GM18951 (cell line): ENCODE results near the gene DOCK2.
A peak's percentile ranks its signal among the peaks of the same experiment; 100 is the strongest.
"Not testable (repeated sequence)": the region's sequence is repeated elsewhere in the genome, so short reads cannot be mapped to it uniquely, and the experiment has no call there.

Experiments
- POLR2A ChIP-seq: IDR thresholded peaks from 4 replicates; pipeline ENCODE4 v1.6.1; 2011; ENCODE audit warnings: mild to moderate bottlenecking; ENCODE audit not compliant: insufficient read length, insufficient read depth; ENCODE audit errors: extremely low read depth
- in situ Hi-C: fragments of 300-500 bp; cut with MboI; formaldehyde crosslinking; loops from one replicate; pipeline ENCODE4 v1.12.0; 2022; ENCODE audit warnings: low sequenced_read_pairs, mixed read lengths, inconsistent platforms; ENCODE audit not compliant: unreplicated experiment

DOCK2 gene

GRCh38 chr5:169751490-169751889, 114.4 kb downstream of the DOCK2 start:
- TF ChIP-seq POLR2A, result no peak
- in situ Hi-C loops, result no loop called here

- in situ Hi-C loops, result not testable (repeated sequence)
Observed at GRCh38 chr5:169752566-169752965, 115.5 kb downstream of the DOCK2 start.

- in situ Hi-C loops, result no loop called here
- no peak for TF ChIP-seq POLR2A
Observed at GRCh38 chr5:169753795-169754194, 116.7 kb downstream of the DOCK2 start.

DNA sequence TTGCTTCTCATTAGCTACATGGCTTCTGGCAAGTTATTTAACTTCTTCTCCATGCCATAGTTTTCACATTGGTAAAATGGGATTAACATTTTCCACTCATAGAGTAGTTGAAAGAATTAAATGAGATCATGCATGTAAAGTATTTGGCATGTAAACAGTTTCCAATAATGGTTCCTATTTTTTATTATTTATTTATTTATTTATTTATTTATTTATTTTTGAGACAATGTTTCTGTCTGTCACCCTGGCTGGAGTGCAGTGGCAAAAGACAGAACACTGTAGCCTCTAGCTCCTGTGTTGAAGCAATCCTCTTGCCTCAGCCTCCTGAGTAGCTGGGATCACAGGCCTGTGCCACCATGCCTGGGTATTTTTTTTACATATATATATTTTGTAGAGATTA, 117.7 kb downstream of the DOCK2 start:
- in situ Hi-C loops, result no loop called here
- no peak for TF ChIP-seq POLR2A

- no peak for TF ChIP-seq POLR2A
- in situ Hi-C loops, result no loop called here
Observed at GRCh38 chr5:169756071-169756765, 119.1 kb downstream of the DOCK2 start.

DNA sequence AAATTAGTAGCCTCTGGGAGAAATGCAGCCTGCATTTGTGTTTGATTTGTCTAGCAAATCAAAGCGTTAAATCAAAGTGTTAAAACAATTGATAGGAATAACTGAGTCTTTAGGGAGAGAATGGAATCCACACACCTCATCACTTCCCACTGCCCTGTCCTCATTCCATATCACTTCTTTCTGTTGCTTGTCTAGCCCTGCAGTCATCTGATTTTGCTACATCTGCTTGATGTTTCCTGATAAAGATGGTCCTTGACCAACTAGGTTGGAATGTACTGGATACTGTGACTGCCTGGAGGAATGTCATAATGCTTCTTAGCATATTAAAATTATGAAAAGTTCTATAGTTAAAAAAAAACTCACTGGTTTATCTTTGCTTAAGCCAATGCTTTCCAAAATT, 119.9 kb downstream of the DOCK2 start:
- in situ Hi-C loops, result no loop called here
- no peak for TF ChIP-seq POLR2A

DNA sequence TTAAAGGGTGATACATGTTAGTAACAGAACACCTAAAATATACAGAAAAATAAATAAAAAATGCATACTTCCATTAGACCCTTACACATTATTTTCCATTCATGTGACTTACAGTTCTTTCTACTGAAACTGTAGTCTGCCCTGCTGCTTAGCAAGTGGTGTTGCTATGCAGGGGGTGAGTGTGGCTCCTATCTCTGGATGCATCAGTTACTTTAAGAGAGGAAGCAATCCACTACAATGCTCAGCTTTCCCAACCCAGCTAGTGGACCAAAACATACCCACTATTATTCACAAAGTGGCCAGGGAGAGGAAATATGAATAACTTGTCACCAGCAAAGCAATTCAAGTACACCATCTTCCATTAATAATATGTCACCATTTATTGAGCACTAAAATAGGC, 121.8 kb downstream of the DOCK2 start:
- in situ Hi-C loops, result no loop called here
- no peak for TF ChIP-seq POLR2A

DNA sequence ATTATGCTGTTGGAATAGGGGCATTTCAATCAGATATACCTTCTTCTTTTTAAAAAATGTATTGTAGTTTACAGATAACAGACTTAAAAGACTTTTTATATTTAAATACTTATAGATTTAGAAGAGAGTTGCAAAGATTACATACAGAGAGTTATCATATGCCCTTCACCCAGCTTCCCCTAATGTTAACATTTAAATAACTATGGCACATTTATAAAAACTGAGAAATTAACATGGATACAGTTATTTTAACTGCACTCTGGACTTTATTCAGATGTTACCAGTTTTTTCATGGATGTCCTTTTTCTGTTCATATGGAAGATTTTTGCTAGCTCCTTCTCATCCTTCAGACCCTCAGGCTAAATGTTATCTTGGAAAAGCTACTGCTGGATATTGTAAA, 123.2 kb downstream of the DOCK2 start:
- in situ Hi-C loops, result no loop called here
- no peak for TF ChIP-seq POLR2A

DNA sequence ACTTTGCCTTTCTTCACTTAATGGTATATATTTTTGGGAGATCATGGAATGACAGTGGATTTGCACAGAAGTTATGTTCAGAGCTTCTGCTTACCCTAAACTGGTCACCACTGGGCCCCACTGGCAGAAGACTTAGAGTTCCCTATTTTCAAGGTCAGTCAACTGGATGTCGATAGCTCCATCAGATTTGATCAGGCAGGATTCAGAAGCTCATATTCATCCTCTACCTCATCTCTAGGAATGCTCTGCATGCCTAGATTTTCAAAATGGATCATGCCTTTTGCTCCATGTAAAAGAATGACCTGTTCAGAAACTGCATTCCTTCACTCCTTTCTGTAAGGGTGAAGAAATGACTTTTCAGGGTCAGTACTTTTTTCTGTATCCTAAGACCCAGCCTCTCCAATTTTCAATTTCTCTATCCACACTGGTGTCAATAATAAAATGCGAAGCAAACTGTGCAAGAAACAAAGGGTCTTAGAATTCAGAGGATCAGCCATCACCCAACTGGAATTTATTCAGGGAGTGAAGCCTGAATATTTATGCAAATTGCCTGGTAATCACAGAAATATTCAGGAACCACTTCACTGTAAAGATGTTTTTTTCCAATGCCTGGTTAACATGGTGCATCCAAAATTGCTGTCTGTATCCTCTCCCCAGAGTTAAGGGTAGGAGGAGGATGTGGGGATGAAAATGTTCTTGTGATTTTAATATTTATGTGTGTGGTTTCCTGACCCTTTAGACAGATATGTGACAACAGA, 125.4 kb downstream of the DOCK2 start:
- in situ Hi-C loops, result no loop called here
- no peak for TF ChIP-seq POLR2A

DNA sequence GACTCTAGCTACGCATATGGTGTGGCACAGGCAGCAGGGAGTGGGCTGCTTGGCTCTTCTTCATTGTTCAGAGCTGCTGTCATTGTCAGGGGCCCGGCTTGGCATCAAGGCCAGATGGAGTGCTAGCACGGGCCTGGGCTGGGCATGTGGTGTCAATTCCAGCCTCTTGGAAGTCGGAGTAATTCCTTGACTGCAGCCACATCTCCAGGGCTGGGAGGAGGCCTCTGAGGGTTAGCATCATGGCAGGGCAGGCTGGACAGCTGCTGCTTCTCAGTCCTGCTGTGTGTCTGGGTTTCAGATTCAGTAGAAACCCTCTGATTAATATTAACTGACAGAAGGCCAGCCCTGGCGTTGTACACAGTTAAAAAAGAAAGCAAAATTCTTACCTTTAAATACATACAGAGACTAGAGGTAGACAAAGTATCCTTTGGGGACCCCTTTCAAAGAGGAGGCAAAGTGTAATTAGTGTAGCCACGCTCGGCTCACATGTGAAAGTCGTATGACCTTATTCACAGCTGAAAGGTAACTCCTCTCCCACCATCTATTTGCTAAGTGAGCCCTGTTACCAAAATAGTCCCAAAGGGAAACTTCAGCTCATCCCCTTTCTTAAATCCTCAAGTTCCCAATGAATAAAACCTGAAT, 126.4 kb downstream of the DOCK2 start:
- in situ Hi-C loops, result no loop called here
- TF ChIP-seq POLR2A, result peak; percentile 23

DNA sequence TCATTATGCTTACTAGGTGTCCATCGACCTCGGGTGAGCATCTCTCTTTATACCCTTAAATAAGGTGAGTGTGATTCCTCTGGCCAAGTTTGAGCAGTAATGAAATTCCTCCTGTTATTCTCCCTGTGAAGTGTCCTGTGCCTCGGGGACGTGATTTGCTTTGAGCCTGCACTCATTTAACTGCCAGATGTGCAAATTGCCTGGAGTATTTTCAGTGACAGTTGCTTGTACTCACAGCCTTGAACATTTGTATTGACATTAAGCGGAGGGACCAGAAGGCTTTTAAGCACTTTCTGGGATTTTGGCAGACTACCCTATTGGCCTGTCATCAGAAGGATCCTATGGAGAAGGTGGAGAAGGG, 126.9 kb downstream of the DOCK2 start:
- no peak for TF ChIP-seq POLR2A
- in situ Hi-C loops, result no loop called here

DNA sequence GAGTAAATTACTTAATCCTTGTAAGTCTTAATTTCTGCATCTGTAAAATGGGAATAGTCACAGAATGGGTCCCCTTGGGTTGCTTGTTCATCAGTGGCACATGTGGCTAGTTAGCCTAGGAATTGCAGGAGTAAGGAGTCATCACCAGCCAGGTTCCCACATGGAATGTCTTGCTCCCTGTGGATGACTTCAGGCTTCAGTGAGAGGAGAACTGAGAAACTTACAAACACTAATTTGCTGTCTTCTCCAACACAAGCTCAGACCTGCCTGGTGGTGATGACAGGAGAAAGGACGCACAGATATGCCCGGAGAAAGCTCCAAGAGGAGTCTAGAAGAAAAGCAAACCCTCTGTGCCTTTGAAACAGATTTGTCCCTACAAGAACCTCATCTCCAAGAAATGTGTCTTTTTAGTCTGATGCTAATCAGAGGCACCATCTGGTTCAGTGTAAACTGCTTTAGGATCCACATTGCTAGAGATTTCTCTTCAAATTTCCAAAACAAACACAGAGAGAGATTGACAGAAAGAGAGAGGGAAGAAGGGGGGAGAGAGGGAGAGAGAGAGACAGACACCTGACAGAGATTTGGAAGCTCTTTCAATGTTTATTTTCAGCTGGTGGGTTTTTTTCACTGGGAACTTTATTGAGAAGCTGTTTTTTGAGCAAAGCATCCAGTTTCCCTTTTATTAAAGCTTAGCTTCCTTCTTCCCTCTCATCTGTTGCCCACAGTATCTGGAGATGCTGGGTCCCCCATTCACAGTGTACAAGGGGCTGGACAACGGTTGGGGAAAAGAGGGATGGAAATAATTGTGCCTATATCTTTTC, 128.3 kb downstream of the DOCK2 start:
- in situ Hi-C loops, result no loop called here
- no peak for TF ChIP-seq POLR2A

DNA sequence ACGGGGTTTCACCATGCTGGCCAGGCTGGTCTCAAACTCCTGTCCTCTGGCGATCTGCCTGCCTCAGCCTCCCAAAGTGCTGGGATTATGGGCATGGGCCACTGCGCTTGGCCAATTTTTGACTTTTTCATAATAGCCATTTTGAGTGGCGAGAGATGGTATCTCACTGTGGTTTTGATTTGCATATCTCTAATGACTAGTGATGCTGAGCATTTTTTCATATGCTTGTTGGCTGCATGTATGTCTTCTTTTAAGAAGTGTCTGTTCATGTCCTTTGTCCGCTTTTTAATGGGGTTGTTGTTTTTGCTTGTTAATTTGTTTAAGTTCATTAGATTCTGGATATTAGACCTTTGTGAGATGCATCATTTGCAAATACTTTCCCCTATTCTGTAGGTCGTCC, 129.9 kb downstream of the DOCK2 start:
- in situ Hi-C loops, result not testable (repeated sequence)

DNA sequence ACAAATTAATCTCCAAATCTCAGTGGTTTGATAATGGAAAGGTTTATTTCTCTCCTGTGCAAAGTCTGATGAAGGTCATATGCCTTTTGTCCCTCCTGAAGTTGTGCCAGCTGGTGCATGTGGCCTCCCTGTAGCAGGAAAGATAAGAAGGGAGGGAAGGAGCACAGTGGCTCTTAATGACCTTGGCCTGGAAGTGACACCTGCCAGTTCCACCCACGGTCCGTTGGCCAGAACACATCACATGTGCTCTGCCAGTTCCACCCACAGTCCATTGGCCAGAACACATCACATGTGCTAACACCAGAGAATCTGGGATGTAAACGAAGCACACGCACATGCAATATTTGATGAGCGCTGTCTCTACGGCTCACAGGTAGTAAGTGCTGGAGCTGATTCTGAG, 130.9 kb downstream of the DOCK2 start:
- in situ Hi-C loops, result no loop called here

GRCh38 chr5:169768416-169768815, 131.3 kb downstream of the DOCK2 start:
- in situ Hi-C loops, result no loop called here
- no peak for TF ChIP-seq POLR2A

More for the DNA sequence above, 130.9 kb downstream of the DOCK2 start:
- TF ChIP-seq POLR2A, result no peak
